Urinary bladder (tissue), 4 donors: ENCODE results near the gene FIGNL1. TPM values are rescaled to one million over a fixed set of nuclear protein-coding genes. Genes with fewer than 3 reads are reported as not detected.

Experiments
- DNase-seq: peaks from one replicate; pipeline ENCODE4 v3.0.0-alpha.2; 2015; ENCODE audit errors: extremely low spot score
- H3K27ac ChIP-seq: one replicate; pipeline ENCODE4 v1.5.1; 2013; ENCODE audit warnings: low read depth, mild to moderate bottlenecking, moderate library complexity
- H3K36me3 ChIP-seq: one replicate; pipeline ENCODE4 v1.6.1; 2013; ENCODE audit warnings: mild to moderate bottlenecking, moderate library complexity; ENCODE audit not compliant: insufficient read depth
- H3K4me1 ChIP-seq: one replicate; pipeline ENCODE4 v1.6.1; 2013; ENCODE audit warnings: mild to moderate bottlenecking, moderate library complexity; ENCODE audit not compliant: insufficient read depth
- H3K4me3 ChIP-seq: one replicate; pipeline ENCODE4 v1.5.1; 2013; ENCODE audit warnings: low read depth, low read length
- WGBS: extraction: QIAGEN DNeasy Blood & Tissue Kit; methylation state at CpG from one replicate; pipeline ENCODE4 v1.1.7; 2013; 5-methylcytosine and 5-hydroxymethylcytosine counted together
- polyA plus RNA-seq: library from polyadenylated mRNA; stranded (reverse); fragments of 200-250 nt; gene quantifications from one replicate; pipeline ENCODE4 v1.2.3, GENCODE V29; 2013
- total RNA-seq: library from RNA; depleted of rRNA; stranded (reverse); fragments of >200 nt; gene quantifications from one replicate; pipeline ENCODE4 v1.2.3, GENCODE V29; 2014
- donor health status: healthy with polysubstance abuse.
- donor health status: healthy.

The FIGNL1 gene
- total and polyA plus RNA-seq, 2 donors = 4.8 to 31.6 TPM

- H3K27ac ChIP-seq = no peak overlapping the region
Measured at GRCh38 chr7:50479743-50480517, 29.8 kb upstream of the FIGNL1 start.

GRCh38 chr7:50477640-50478039, 27.5 kb upstream of the FIGNL1 start:
- WGBS = 75% methylated on average over 6 of the region's 6 CpGs
- Histone ChIP-seq H3K36me3 (no peaks in the 10 kb centered on the region), H3K27ac (no peak overlapping the region), H3K4me1 (no peaks in the 10 kb centered on the region), H3K4me3 (no peak overlapping the region)
- no peak for DNase-seq

More at GRCh38 chr7:50479743-50480517, 29.8 kb upstream of the FIGNL1 start:
- WGBS = 76% methylated on average over 7 of the region's 7 CpGs
- no peak overlapping the region for H3K4me3 ChIP-seq
- H3K4me1 ChIP-seq = no peaks in the 10 kb centered on the region
- no peak for DNase-seq
- H3K36me3 ChIP-seq = no peaks in the 10 kb centered on the region

GRCh38 chr7:50476953-50477625, 26.9 kb upstream of the FIGNL1 start:
- Histone ChIP-seq H3K27ac (no peak overlapping the region), H3K4me1 (no peaks in the 10 kb centered on the region), H3K36me3 (no peaks in the 10 kb centered on the region), H3K4me3 (no peak overlapping the region)
- no peak for DNase-seq
- WGBS = 89% methylated on average over 9 of the region's 9 CpGs

- no peak for DNase-seq
- WGBS = 35% methylated on average over 4 of the region's 4 CpGs
- no peak overlapping the region for H3K27ac ChIP-seq
Measured at GRCh38 chr7:50475340-50475739, 25.2 kb upstream of the FIGNL1 start.

GRCh38 chr7:50474382-50475160, 24.4 kb upstream of the FIGNL1 start:
- 69% methylated on average over 8 of the region's 8 CpGs for WGBS
- H3K4me1 ChIP-seq = no peaks in the 10 kb centered on the region
- DNase-seq = no peak
- no peak overlapping the region for H3K4me3 ChIP-seq
- no peak overlapping the region for H3K27ac ChIP-seq
- H3K36me3 ChIP-seq = no peaks in the 10 kb centered on the region

More at GRCh38 chr7:50475340-50475739, 25.2 kb upstream of the FIGNL1 start:
- H3K4me3 ChIP-seq = no peak overlapping the region
- no peaks in the 10 kb centered on the region for H3K36me3 ChIP-seq
- no peaks in the 10 kb centered on the region for H3K4me1 ChIP-seq

GRCh38 chr7:50473531-50473930, 23.4 kb upstream of the FIGNL1 start:
- Histone ChIP-seq H3K36me3 (no peaks in the 10 kb centered on the region), H3K27ac (no peak overlapping the region), H3K4me3 (no peak overlapping the region), H3K4me1 (no peaks in the 10 kb centered on the region)
- no peak for DNase-seq
- 96% methylated on average over 4 of the region's 4 CpGs for WGBS

GRCh38 chr7:50472427-50472826, 22.3 kb upstream of the FIGNL1 start:
- no peaks in the 10 kb centered on the region for H3K36me3 ChIP-seq
- no peak for DNase-seq
- no peak overlapping the region for H3K4me3 ChIP-seq
- 93% methylated on average over 7 of the region's 7 CpGs for WGBS
- no peak overlapping the region for H3K27ac ChIP-seq
- H3K4me1 ChIP-seq = no peaks in the 10 kb centered on the region

GRCh38 chr7:50471970-50472369, 21.8 kb upstream of the FIGNL1 start:
- H3K4me3 ChIP-seq = no peak overlapping the region
- no peaks in the 10 kb centered on the region for H3K4me1 ChIP-seq
- no peak overlapping the region for H3K27ac ChIP-seq
- no peaks in the 10 kb centered on the region for H3K36me3 ChIP-seq
- DNase-seq = no peak
- WGBS = 92% methylated on average over 5 of the region's 5 CpGs

- Histone ChIP-seq H3K4me1 (no peaks in the 10 kb centered on the region), H3K36me3 (no peaks in the 10 kb centered on the region), H3K4me3 (no peak overlapping the region), H3K27ac (no peak overlapping the region)
- WGBS = 94% methylated on average over 17 of the region's 17 CpGs
- no peak for DNase-seq
Measured at GRCh38 chr7:50470250-50471163, 20.4 kb upstream of the FIGNL1 start.

- Histone ChIP-seq H3K4me1 (no peaks in the 10 kb centered on the region), H3K4me3 (no peak overlapping the region), H3K36me3 (no peaks in the 10 kb centered on the region), H3K27ac (no peak overlapping the region)
- WGBS = 92% methylated on average over 4 of the region's 4 CpGs
- DNase-seq = no peak
Measured at GRCh38 chr7:50469181-50469580, 19.0 kb upstream of the FIGNL1 start.

GRCh38 chr7:50467817-50468610, 17.9 kb upstream of the FIGNL1 start:
- Histone ChIP-seq H3K4me1 (no peaks in the 10 kb centered on the region), H3K4me3 (no peak overlapping the region), H3K27ac (no peak overlapping the region), H3K36me3 (no peaks in the 10 kb centered on the region)
- WGBS = 12% methylated on average over 30 of the region's 30 CpGs
- DNase-seq = peak; percentile 23

GRCh38 chr7:50466815-50467585, 16.9 kb upstream of the FIGNL1 start:
- Histone ChIP-seq H3K4me1 (no peaks in the 10 kb centered on the region), H3K36me3 (no peaks in the 10 kb centered on the region), H3K4me3 (no peak overlapping the region), H3K27ac (no peak overlapping the region)
- DNase-seq = no peak
- 96% methylated on average over 11 of the region's 11 CpGs for WGBS
